ENCODE measurements around the gene ASAP2. TPM values are rescaled to one million over a fixed set of nuclear protein-coding genes. Genes with fewer than 3 reads are reported as not detected.
A peak's percentile ranks its signal among the peaks of the same experiment; 100 is the strongest.
"Not testable (repeated sequence)": the region's sequence is repeated elsewhere in the genome, so short reads cannot be mapped to it uniquely, and the experiment has no call there.

The ASAP2 gene
- polyA plus RNA-seq, 3 donors: 55.9 to 63.0 (median 57.7) TPM

DNA sequence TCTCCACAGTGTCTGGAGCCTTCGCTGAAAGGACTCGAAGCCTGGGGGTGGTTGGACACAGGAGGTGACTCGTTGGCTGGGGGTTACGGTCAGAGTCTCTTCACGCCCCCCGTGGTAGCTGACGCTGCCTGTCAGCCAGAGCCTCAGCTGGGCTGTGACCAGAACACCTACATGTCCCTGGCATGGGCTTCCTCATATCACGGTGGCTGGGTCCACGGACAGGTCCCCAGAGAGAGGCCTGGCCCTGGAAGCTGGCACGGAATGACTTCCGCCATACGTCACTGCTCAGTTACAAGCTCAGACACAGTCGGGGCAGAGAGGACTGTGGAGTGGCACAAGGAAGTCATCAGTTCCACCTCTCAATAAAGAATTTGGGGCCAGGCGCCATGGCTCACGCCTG lies 188.2 kb downstream of the ASAP2 start:
- DNase-seq (ENCODE audit: extremely low read depth in 1 of 11, low read depth in 9 of 11, low spot score in 4 of 11): no peak

DNA sequence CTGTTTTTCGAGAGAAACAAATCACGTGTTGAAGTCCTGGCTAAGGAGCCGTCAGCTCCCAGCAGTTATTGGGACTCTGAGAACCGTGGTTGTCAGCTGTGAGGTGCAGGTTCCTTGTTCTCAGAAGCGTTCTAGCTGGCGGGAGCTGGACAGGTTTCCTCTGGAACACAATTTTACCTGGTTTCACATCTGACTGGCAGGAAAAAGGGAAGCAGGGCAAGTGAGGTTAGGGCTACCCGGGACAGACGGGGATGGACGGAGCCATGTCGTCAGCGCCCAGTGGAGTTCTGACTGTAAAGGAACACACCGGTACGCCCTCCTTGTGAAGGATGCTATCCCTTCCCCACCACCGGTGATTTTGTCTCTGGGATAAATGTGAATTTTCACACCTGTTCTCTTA lies 190.6 kb downstream of the ASAP2 start:
- DNase-seq (ENCODE audit: extremely low read depth in 1 of 11, low read depth in 9 of 11, low spot score in 4 of 11): no peak

DNA sequence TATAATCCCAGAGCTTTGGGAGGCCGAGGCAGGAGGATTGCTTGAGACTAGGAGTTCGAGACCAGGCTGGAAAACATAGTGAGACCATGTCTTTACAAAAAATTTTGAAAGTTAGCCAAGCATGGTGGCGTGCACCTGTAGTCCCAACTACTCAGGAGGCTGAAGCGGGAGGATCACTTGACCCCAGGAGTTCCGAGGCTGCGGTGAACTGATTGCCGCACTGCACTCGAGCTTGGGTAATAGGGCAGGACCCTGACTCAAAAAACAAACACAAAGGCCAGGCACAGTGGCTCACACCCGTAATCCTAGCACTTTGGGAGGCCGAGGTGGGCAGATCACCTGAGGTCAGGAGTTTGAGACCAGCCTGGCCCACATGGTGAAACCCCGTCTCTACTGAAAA lies 191.6 kb downstream of the ASAP2 start:
- not testable (repeated sequence) for DNase-seq (ENCODE audit: extremely low read depth in 1 of 11, low read depth in 9 of 11, low spot score in 4 of 11)

DNA sequence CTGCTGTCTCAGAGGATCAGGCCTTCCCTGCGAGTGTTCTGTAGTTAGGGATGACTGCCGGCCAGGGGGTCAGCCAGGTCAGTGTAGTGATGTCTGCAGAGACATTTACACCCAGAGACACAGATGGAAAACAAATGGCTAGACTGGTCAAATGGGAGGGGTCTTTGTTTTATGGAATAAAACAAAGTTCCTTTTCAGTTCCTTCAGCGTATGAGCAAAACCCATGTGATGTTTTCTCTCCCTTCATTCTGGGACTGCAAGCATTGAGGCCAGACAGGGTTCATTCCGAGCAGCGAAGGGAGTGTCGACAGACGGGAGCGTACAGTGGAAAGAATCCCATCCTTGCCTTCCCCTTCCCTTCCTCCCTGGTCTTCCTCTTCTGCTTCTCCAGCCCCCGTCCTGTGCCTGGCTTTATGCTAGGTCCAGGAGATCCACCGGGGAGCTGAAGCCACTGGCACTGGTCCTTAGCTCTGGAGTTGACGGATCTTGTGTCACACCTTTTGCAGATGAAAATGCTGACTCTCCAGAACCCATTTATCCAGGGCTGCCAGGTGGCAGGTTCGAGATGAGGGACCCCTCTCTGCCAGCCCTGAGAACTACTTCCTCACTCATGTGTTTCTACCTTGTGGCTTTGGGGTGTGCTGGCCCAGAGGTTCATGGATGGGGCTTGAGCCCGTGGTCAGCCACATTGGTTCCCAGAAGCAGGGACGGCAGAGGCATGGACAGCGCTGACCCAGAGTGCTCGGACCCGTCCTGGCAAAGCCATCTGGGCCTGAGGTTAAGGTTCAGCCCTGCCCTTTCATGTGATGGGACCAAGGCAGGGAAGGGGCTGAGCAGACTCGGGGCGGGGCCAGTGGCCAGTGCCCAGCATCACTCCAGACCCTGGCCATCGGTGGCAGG lies 192.5 kb downstream of the ASAP2 start:
- DNase-seq (ENCODE audit: extremely low read depth in 1 of 11, low read depth in 9 of 11, low spot score in 4 of 11): peak in 7 of 11 donors; percentile 27 to 64 (median 44)

DNA sequence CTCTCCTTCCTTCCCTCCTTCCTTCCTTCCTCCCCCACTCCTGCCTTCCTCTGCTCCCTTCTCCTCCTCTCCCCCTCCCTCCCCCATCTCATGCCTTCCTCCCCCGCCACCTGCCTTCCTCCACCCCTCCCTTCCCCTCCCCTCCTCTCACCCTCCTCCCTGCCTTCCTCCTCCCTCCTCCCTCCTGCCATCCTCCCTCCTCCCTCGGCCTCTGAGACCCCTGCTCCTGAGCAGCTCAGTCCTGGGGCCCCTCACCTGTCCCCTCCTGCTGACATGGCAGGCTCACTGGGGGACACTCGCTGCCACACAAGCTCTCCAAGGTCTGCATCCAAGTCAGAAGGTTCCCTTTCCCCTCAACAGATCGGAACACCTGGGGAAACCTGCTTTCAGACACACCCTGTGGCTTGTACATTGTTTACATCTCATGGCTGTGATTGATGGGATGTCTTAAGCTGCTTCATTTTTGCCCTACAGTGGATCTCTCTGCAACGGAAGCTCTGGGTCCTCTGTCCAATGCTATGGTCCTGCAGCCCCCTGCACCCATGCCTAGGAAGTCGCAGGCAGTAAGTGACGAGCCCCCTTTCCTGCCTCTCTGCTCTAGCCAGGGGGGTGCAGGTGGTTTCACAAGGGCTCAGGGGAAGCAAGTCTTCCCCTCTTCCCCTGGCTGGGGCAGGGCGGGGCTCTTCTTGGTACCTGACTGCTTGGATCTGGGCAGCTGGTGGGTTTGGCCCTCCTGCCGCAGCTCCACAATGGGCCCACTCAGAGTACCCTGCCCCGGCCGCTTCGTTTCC lies 193.9 kb downstream of the ASAP2 start:
- no peak for DNase-seq (ENCODE audit: extremely low read depth in 1 of 11, low read depth in 9 of 11, low spot score in 4 of 11)

DNA sequence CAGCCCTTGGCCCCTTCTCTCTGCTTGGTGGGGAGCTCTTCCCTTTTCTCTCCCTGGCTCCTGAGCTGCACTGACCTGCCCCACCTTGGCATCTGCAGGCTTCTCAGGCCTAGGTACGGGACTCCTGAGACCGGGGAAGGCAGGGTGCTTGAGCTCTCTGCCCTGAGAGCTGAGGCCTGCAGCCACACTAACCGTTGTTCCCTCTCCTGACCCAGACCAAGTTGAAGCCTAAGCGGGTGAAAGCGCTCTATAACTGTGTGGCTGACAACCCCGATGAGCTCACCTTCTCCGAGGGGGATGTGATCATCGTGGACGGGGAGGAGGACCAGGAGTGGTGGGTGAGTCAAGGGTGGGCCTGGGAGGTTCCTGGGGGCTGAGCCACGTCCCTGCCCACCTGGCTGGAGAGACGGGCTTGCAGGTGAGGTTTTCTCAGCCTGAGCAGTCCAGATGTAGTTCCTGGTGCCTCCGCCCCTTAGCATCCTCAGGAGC lies 194.5 kb downstream of the ASAP2 start:
- DNase-seq (ENCODE audit: extremely low read depth in 1 of 11, low read depth in 9 of 11, low spot score in 4 of 11): no peak

DNA sequence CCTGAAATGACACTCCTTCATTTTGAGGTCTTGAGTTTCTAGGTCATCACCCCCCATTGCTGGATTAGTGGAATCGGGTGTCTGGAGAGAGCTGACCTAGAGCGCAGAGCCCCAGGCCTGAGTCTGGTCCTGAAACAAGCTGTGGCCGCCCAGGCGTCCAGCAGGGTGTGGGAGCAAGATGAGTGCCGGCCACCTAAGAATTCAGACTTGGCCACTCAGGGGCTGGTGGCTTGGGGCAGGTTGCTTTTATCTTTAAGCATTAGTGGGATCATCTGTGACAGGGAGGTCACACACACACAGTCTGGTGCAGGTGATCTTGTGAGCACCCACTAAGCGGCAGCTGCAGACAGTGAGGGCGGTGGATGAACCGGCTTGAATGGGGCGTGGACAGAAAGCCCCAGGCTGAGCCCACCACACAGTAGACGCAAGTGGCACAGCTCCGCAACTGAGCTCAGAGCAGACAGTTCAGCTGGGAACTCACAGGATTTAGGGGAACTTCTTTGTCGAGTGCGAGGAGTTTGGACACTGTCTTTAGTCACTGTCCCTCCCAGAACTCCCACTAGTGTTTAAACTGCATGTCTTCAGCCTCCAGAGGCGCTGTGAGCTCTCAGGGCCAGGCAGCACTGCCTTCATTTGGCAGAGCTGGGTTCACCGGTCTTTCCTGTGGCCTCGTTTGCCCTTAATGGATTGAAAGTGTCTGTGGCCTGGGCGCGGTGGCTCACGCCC lies 195.2 kb downstream of the ASAP2 start:
- no peak for DNase-seq (ENCODE audit: extremely low read depth in 1 of 11, low read depth in 9 of 11, low spot score in 4 of 11)

DNA sequence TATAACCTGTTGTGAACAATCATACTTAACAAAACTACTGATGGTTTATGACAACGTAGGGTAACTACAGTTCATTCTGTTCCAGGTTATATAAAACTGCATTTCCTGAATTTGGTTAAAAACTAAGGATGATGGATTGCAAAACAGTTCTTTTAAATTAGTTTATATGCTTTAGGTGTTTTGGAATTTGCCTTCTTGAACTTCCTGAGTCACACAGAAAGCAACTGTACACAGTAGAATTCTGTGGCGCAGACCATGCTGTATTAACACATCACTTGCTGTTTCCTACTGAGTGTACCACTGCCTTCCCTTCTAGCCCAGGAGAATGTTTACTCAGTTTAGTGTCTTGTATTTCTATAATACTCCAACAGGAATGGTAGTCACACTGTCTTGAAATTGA lies 197.3 kb downstream of the ASAP2 start:
- DNase-seq (ENCODE audit: extremely low read depth in 1 of 11, low read depth in 9 of 11, low spot score in 4 of 11): no peak

DNA sequence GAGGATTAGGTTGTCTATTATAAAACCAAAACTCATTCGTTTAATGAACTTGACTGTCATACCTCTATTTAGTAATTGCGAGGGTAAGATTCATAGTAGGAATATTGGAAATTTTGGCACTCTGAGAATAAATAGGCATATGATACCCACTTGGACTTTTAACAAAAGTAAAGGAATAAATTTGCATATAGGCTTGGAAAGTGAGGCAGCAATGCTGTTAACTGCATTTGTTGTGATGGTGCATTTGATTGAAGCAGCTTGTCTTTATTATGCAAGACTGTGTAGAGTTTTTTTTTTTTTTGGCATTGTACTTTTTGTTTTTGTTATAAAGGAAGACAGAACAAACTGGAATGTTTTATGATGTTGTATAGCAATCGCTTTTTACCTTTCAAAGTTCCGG lies 197.8 kb downstream of the ASAP2 start:
- DNase-seq (ENCODE audit: extremely low read depth in 1 of 11, low read depth in 9 of 11, low spot score in 4 of 11): no peak

DNA sequence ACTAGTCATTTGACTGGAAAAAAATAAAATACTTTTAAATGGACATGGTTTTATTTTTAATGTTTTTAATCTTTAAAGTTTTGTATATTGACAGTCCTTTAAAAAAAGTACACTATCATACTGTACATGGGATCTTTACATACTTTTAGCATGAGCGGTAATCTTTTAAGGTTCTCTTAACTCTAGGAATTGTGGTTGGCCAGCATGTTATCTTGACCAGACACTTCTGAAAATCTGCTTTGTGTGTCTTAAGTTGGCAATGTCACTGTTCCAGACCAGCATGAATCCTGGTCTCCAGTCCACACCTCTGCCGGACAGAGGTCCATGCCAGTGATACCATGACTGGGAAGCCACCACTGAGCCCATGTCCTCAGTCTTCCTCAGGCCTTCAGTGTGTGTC lies 199.0 kb downstream of the ASAP2 start:
- DNase-seq (ENCODE audit: extremely low read depth in 1 of 11, low read depth in 9 of 11, low spot score in 4 of 11): no peak

DNA sequence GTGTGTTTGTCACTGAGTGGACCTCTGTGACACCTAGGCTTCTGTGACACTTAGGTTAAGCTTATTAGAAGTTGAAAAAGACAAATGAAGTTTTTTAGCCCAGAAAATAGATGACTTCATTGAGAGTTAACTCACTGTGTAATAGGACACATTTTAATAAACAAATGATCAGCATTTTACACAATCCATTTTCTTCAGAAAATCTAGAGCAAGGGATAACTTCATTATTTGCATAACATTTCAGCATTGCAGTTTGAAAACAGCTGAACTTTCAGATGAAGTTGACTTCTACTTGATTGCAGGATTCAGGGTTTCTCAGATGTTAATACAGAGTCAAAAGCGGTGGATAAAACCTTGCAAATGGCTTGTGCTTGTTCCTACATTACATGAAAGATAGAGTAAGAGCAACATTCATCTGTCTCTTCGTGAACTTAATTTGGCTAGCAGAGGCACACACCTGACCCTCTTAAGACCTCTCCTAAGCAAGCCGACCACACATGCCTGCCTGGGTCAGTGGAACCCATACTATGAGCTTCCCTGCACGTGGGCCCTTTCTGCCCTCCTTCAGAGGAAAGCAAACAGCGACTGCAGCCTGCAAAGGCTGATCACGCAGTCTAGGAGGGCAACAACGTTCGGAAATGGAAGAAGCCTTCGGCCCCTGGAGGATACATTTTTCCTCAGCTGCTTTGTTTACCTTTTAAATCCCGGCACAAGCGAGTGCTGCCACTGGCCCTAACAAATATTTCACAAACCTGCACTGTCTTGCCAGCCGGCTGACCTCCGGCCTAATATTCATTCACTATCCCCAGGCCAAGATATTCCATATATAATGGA lies 200.1 kb downstream of the ASAP2 start:
- DNase-seq (ENCODE audit: extremely low read depth in 1 of 11, low read depth in 9 of 11, low spot score in 4 of 11): no peak

DNA sequence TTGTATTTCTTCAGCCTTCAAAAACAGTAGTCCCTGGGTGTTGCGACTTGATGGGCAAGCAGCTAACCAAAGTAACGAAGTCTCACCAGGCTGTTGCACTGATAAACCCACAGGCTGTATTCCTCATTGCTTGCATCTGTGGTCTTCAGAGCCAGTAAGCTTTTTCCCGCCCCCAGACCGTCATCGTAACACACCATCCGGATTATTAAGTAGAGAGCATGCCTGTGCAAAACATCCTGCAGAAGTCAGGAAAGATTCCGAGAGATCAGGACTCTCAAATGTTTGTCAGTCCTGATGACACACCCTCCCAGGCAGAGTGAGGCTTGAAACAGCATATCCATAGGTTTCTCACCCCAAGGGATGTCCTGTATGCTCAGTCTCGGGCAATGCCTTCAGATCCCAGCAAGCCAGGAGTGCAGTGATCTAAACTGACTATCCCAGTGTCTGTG lies 200.8 kb downstream of the ASAP2 start:
- DNase-seq (ENCODE audit: extremely low read depth in 1 of 11, low read depth in 9 of 11, low spot score in 4 of 11): no peak

DNA sequence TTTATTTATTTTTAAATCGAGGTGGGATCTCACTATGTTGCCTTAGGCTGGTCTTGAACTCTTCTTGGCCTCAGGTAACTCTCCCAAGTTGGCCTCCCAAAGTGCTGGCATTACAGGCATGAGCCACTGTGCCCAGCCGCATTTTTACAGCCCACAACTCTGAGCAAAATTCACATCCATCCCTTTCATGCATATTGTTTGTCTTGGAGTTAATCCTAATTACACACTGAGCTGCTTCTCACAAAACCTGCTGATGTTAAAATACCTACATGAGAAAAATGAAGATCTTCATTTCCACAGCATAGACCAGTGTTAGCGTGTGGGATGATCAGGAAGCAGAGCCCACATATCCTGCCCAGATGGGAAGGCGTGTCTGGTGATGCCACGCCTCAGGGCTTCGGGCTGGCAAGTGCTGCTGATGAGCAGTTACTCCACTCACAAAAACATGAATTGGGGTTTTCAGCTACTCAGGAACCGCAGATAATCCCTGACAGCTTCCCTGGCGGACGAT lies 202.1 kb downstream of the ASAP2 start:
- peak in 1 of 11 donors; percentile 37 for DNase-seq (ENCODE audit: extremely low read depth in 1 of 11, low read depth in 9 of 11, low spot score in 4 of 11)

DNA sequence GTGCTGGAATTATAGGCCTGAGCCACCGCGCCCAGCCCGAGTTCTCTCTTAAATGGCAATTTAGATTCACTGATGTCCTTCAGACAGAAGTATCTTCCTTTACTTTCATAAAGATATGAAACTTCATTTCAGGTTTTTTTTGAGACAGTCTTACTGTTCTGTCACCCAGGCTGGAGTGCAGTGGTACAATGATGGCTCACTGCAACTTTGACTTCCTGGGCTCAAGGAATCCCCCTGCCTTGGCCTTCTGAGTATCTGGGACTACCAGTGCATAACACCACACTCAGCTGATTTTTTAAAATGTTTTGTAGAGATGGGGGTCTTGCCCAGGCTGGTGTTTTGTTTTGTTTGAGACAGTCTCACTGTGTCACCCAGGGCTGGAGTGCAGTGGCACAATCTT lies 203.5 kb downstream of the ASAP2 start:
- DNase-seq (ENCODE audit: extremely low read depth in 1 of 11, low read depth in 9 of 11, low spot score in 4 of 11): no peak

DNA sequence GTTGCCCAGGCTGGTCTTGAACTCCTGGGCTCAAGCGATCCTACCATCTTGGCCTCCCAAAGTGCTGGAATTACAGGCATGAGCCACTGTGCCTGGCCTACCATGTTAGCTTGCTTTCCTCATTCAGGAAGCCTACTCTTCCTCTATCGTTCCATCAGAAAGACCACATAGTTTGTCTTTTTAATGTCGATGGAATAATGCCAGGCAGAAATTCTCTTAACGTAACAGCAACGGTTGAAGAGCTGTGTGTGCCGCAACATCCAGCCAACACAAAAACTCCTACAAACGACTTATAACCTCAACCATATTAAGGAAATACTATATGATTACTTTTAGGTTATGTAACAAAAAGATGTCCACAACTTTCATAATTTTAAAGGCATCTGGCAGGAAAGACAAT lies 206.2 kb downstream of the ASAP2 start:
- no peak for DNase-seq (ENCODE audit: extremely low read depth in 1 of 11, low read depth in 9 of 11, low spot score in 4 of 11)

DNA sequence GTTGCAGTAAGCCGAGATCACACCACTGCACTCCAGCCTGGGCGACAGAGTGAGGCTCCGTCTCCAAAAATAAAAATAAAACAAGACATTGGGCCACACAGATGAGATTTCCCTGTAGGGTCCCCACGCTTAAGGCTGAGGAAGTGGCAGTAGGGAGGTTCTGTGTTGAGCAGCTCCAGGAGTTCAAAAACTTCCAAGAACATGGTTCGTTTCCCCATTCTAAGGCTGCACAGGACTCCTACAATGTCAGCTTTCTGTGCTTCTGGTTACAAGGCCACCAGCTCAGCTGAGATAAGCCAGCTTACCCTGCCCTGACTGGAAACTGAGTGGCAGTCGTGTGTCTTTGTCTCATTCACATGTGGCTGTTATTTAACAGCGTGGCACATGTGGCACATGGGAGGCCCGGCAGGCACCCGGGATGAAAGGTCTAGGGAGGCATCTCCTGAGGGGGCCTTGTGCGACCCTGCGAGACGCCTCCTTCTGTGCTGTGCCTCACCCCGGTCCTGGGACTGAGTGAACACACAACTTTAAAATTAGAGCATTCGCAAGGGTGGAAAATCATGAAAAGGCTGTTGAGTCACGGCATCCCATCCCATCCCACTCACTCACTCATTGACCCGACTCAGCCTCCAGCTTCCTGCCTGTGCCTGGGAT lies 209.0 kb downstream of the ASAP2 start:
- DNase-seq (ENCODE audit: extremely low read depth in 1 of 11, low read depth in 9 of 11, low spot score in 4 of 11): no peak

DNA sequence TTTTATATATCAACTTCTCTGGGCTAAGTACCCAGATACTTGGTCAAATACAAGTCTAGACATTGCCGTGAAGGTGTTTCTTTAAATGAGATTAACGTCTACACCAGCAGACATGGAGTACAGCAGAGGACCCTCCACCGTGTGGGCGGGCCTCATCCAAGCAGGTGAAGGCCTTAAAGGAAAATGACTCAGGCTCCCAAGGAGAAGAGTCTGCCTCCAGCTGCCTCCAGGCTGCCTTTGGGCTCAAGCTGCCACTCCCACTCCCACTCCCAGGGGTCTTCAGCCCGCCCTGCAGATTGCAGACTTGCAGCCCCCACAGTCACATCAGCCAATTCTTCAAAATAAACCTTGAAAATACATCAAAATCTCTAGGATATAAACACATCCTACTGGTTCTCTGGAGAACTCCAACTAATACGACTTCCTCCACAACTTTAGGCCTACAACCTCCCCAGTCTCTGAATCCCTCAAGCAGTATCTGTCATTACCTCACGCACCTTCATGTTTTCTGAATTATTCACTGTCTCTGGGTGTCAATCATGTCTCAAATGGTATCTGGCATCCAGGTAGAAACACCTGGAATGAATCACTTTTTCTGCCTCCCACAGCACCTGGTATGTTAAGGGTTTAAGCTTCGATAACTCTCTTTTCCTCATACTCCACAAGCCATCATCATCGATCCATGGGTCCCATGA lies 209.8 kb downstream of the ASAP2 start:
- DNase-seq (ENCODE audit: extremely low read depth in 1 of 11, low read depth in 9 of 11, low spot score in 4 of 11): no peak

Data from renal cortex interstitium (tissue), 11 donors.